IMR-90 (cell line): ENCODE results near the gene PCCA. TPM values are rescaled to one million over a fixed set of nuclear protein-coding genes. Genes with fewer than 3 reads are reported as not detected.

ENCODE experiments used
- ATAC-seq: fragments of 200-7000 bp; cut with Tn5 transposase; 2 replicates; pipeline ENCODE4 v1.9.1; 2020; ENCODE audit warnings: low read depth, mild to moderate bottlenecking, moderate library complexity
- BruUV-seq: library from RNA; stranded (reverse); fragments of 400-500 nt; replicated peaks from 2 replicates; lab custom pipeline; 2021; lab: Mats Ljungman, UMichigan
- CTCF ChIA-PET: fragments of 300-600 bp; formaldehyde crosslinking; extraction: SDS; loops from one replicate; lab custom pipeline; 2021; ENCODE audit warnings: antibody characterized with exemption; lab: Yijun Ruan, JAX
- POLR2A ChIA-PET: fragments of 300-600 bp; sonication (Branson Sonifier 250); formaldehyde crosslinking; loops from one replicate; lab custom pipeline; 2022; ENCODE audit warnings: antibody characterized with exemption; ENCODE audit not compliant: unreplicated experiment; lab: Charles Lee
- DNase-seq: peaks from one replicate; pipeline ENCODE4 v3.0.0; 2013
- H2AFZ ChIP-seq: replicated peaks from 2 replicates; pipeline ENCODE3; 2013; ENCODE audit warnings: low read length, mild to moderate bottlenecking; ENCODE audit not compliant: poor library complexity
- H2AK5ac ChIP-seq: 2 replicates; pipeline ENCODE4 v1.6.1; 2013; ENCODE audit warnings: low read depth, low read length, inconsistent platforms
- H2AK9ac ChIP-seq: replicated peaks from 2 replicates; pipeline ENCODE3; 2013; ENCODE audit warnings: mild to moderate bottlenecking, low read depth, low read length, moderate library complexity; ENCODE audit not compliant: poor library complexity
- H2BK120ac ChIP-seq: 2 replicates; pipeline ENCODE4 v1.6.1; 2013; ENCODE audit warnings: low read depth, low read length, inconsistent platforms
- H2BK15ac ChIP-seq: 3 replicates; pipeline ENCODE4 v1.6.1; 2013; ENCODE audit warnings: low read depth, low read length, inconsistent platforms
- H2BK20ac ChIP-seq: 2 replicates; pipeline ENCODE4 v1.6.1; 2013; ENCODE audit warnings: low read depth, mild to moderate bottlenecking, inconsistent platforms, low read length, moderate library complexity
- H2BK5ac ChIP-seq: 2 replicates; pipeline ENCODE4 v1.6.1; 2013; ENCODE audit warnings: mild to moderate bottlenecking, low read depth, low read length, inconsistent platforms; ENCODE audit not compliant: poor library complexity, severe bottlenecking
- H3K14ac ChIP-seq: replicated peaks from 2 replicates; pipeline ENCODE4 v1.6.1; 2013; ENCODE audit warnings: low read depth, low read length, inconsistent platforms
- H3K18ac ChIP-seq: 2 replicates; pipeline ENCODE4 v1.6.1; 2013; ENCODE audit warnings: low read depth, low read length, control low read depth
- H3K23ac ChIP-seq: 2 replicates; pipeline ENCODE4 v1.6.1; 2013; ENCODE audit warnings: low read depth, low read length, inconsistent platforms
- H3K27ac ChIP-seq: 2 replicates; pipeline ENCODE4 v1.5.1; 2013; ENCODE audit warnings: mild to moderate bottlenecking, control low read depth, low read length; ENCODE audit not compliant: insufficient read depth
- H3K27me3 ChIP-seq: 2 replicates; pipeline ENCODE4 v1.6.1; 2013; ENCODE audit warnings: low read length; ENCODE audit not compliant: control insufficient read depth, insufficient read depth
- H3K36me3 ChIP-seq: 2 replicates; pipeline ENCODE4 v1.6.1; 2013; ENCODE audit warnings: low read length, mixed read lengths; ENCODE audit not compliant: control insufficient read depth, insufficient read depth
- H3K4ac ChIP-seq: 2 replicates; pipeline ENCODE4 v1.6.1; 2013; ENCODE audit warnings: low read depth, low read length, inconsistent platforms
- H3K4me1 ChIP-seq: 2 replicates; pipeline ENCODE4 v1.6.1; 2013; ENCODE audit warnings: low read length, mixed read lengths; ENCODE audit not compliant: control insufficient read depth, insufficient read depth
- H3K4me2 ChIP-seq: 2 replicates; pipeline ENCODE4 v1.6.1; 2013; ENCODE audit warnings: low read depth, mild to moderate bottlenecking, control low read depth, low read length, moderate library complexity
- H3K4me3 ChIP-seq: 2 replicates; pipeline ENCODE4 v1.5.1; 2013; ENCODE audit warnings: low read depth, mild to moderate bottlenecking, control low read depth, low read length, moderate library complexity; ENCODE audit not compliant: insufficient read depth
- H3K56ac ChIP-seq: 2 replicates; pipeline ENCODE4 v1.6.1; 2013; ENCODE audit warnings: low read length, inconsistent platforms; ENCODE audit not compliant: insufficient read depth; ENCODE audit errors: extremely low read depth
- H3K79me1 ChIP-seq, 2 experiments: 2 replicates each; pipeline ENCODE4 v1.6.1; 2013; ENCODE audit warnings: low read length in 2 of 2, inconsistent platforms in 1 of 2, low read depth in 1 of 2
- H3K9ac ChIP-seq: 2 replicates; pipeline ENCODE4 v1.6.1; 2013; ENCODE audit warnings: low read depth, low read length, control low read depth
- H3K9me1 ChIP-seq: 2 replicates; pipeline ENCODE4 v1.6.1; 2013; ENCODE audit warnings: low read length, inconsistent platforms; ENCODE audit not compliant: insufficient read depth
- H3K9me3 ChIP-seq: 2 replicates; pipeline ENCODE4 v1.6.1; 2013; ENCODE audit warnings: low read length; ENCODE audit not compliant: control insufficient read depth, insufficient read depth
- H4K20me1 ChIP-seq: 2 replicates; pipeline ENCODE4 v1.6.1; 2013; ENCODE audit warnings: low read length, inconsistent platforms; ENCODE audit not compliant: insufficient read depth
- H4K5ac ChIP-seq: 2 replicates; pipeline ENCODE4 v1.6.1; 2013; ENCODE audit warnings: mild to moderate bottlenecking, low read depth, low read length, control low read depth
- H4K8ac ChIP-seq, 2 experiments: 2 replicates each; pipeline ENCODE4 v1.6.1; 2013; ENCODE audit warnings: low read depth in 2 of 2, low read length in 2 of 2, control low read depth in 1 of 2, inconsistent platforms in 1 of 2
- H4K91ac ChIP-seq: 2 replicates; pipeline ENCODE4 v1.6.1; 2013; ENCODE audit warnings: low read depth, low read length, inconsistent platforms; ENCODE audit not compliant: insufficient read depth
- CEBPB ChIP-seq: IDR thresholded peaks from 2 replicates; pipeline ENCODE4 v1.6.1; 2012; ENCODE audit warnings: low read depth, low read length, improper control_type of control experiment
- MAFK ChIP-seq: IDR thresholded peaks from 2 replicates; pipeline ENCODE4 v1.6.1; 2012; ENCODE audit warnings: low read depth, low read length, improper control_type of control experiment
- MXI1 ChIP-seq: IDR thresholded peaks from 2 replicates; pipeline ENCODE4 v1.6.1; 2012; ENCODE audit warnings: low read depth, mild to moderate bottlenecking, low read length, moderate library complexity, borderline replicate concordance
- POLR2A ChIP-seq: IDR thresholded peaks from 2 replicates; pipeline ENCODE4 v1.6.1; 2012; ENCODE audit warnings: mild to moderate bottlenecking, low read depth, low read length
- whole genome bisulfite sequencing, 2 experiments: methylation state at CpG; one replicate each; pipeline versions ENCODE4 v1.1.5 to v1.1.7; 2013; ENCODE audit warnings: missing lambda C conversion rate in 2 of 2; ENCODE audit not compliant: insufficient read length in 1 of 2; ENCODE audit errors: extremely low coverage in 2 of 2; 5-methylcytosine and 5-hydroxymethylcytosine counted together
- dilution Hi-C: fragments of 300-500 bp; cut with HindIII; formaldehyde crosslinking; loops from one replicate; pipeline ENCODE4 v1.14.3; 2018; ENCODE audit warnings: low sequenced_read_pairs; ENCODE audit not compliant: unreplicated experiment
- in situ Hi-C: fragments of 300-500 bp; cut with MboI; formaldehyde crosslinking; loops from 3 replicates; pipeline ENCODE4 v1.14.3; 2019; ENCODE audit warnings: low sequenced_read_pairs, inconsistent platforms, mixed read lengths
- intact Hi-C: fragments of 100-400 bp; cut with micrococcal nuclease; formaldehyde crosslinking; loops from 2 replicates; pipeline ENCODE4 v1.10.0; 2022
- polyA plus RNA-seq, 3 experiments: library from polyadenylated mRNA; depleted of rRNA; stranded (reverse); fragments of >200 nt; gene quantifications; 2 replicates each; pipeline ENCODE4 v1.2.3, GENCODE V29; 2012; ENCODE audit warnings: low replicate concordance in 1 of 3
- total RNA-seq: library from RNA; depleted of rRNA; stranded (reverse); fragments of >200 nt; gene quantifications from 2 replicates; pipeline ENCODE4 v1.2.3, GENCODE V29; 2012
- TF ChIP-seq, protein P1 (sequence below): fragments of 150-350 bp; IDR thresholded peaks from 2 replicates; pipeline ENCODE4 v1.6.1; 2016; ENCODE audit warnings: low read depth, mild to moderate bottlenecking, low read length, moderate library complexity, borderline replicate concordance

The PCCA gene
- total and polyA plus RNA-seq, 2 of the 4 experiments (the other 2 are of a cell fraction): 7.6 to 24.0 TPM

DNA sequence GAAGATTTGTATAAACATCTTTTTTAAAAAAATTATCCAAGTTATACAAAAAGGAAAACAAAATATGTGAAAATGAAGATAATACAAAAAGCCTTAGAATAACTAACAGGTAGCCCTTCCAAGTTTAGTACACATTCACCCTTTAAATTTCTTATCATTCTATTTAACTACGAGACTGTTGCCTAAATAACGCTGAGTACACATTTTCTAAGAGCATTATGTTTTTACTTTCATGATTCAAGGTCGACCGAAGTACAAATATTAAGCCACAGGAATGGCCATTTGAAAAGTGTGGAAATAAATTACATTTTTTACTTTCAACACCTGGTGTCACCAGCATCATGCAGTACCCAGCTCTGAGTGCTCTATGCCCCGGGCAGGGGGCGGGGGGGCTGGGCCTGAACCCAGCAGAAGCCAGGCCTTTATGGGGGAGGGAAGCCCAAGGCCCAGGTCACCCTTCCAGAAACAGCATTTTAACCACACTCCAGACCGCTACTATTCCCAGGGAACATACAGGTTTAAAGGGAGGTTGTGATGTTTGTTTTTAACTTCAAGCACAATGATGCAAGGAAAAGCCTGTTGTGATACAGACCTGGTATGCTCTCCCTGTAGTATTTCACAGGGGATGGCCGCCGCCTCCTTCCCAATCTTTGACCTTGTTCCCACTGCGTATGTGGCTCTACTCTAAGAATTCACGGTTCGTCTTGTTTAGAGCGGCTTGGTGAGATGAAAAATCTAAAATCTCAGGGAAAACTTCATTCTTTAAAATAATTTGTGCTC, 475.7 kb downstream of the PCCA start:
- Histone ChIP-seq H2BK120ac (no peak overlapping the region), H3K79me1 (no peaks in the 10 kb centered on the region), H3K27me3 (no peaks in the 10 kb centered on the region; the same call in 1 of the 2 replicates), H3K4me1 (peaks cover 4% of the 10 kb centered on the region; the same call in 1 of the 2 replicates), H3K23ac (no peak overlapping the region), H3K36me3 (no peaks in the 10 kb centered on the region), H4K91ac (no peak overlapping the region), H4K8ac (no peak overlapping the region), H3K4me2 (no peak overlapping the region), H2AK5ac (no peak overlapping the region), H3K4ac (no peak overlapping the region), H2AK9ac (no peak overlapping the region), H2AFZ (no peak overlapping the region), H2BK5ac (no peak overlapping the region), H3K27ac (no peak overlapping the region), H3K14ac (no peak overlapping the region), H3K18ac (no peak overlapping the region), H3K56ac (no peak overlapping the region), H4K20me1 (no peaks in the 10 kb centered on the region), H4K5ac (no peak overlapping the region), H2BK20ac (no peak overlapping the region), H3K9me1 (no peaks in the 10 kb centered on the region), H3K9ac (no peak overlapping the region), H2BK15ac (no peak overlapping the region), H3K9me3 (no peaks in the 10 kb centered on the region), H3K4me3 (no peak overlapping the region)
- 100% methylated on average over 2 of the region's 13 CpGs; no CpG with 5 or more reads in 1 of the 2 experiments for WGBS, 2 experiments
- no peak for DNase-seq
- POLR2A ChIA-PET: no interaction called here
- CTCF ChIA-PET: interaction anchor here (1.2 kb wide), 1 partner anchor 9 kb away, joined by 3 read pairs; no protein-coding TSS in a partner anchor
- dilution Hi-C loops (no loop called here), intact Hi-C loops (no loop called here), in situ Hi-C loops (no loop called here)
- ATAC-seq: no peak
- TF ChIP-seq MXI1 (no peak), CEBPB (no peak), MAFK (peak; percentile 81), POLR2A (no peak)
- TF ChIP-seq, protein P1, sequence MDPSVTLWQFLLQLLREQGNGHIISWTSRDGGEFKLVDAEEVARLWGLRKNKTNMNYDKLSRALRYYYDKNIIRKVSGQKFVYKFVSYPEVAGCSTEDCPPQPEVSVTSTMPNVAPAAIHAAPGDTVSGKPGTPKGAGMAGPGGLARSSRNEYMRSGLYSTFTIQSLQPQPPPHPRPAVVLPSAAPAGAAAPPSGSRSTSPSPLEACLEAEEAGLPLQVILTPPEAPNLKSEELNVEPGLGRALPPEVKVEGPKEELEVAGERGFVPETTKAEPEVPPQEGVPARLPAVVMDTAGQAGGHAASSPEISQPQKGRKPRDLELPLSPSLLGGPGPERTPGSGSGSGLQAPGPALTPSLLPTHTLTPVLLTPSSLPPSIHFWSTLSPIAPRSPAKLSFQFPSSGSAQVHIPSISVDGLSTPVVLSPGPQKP: no peak
- no TSS peak for BruUV-seq
